GM11168 (cell line): Measurements from ENCODE around the gene DCAF10.

Experiments
- in situ Hi-C: fragments of 300-500 bp; cut with MboI; formaldehyde crosslinking; loops from one replicate; pipeline ENCODE4 v1.12.0; 2022; ENCODE audit warnings: low sequenced_read_pairs; ENCODE audit not compliant: unreplicated experiment

DCAF10 gene

GRCh38 chr9:37905776-37906175, 105.2 kb downstream of the DCAF10 start:
- in situ Hi-C loops = loop anchor here (25.0 kb wide), 1 partner anchor 457 kb away; no protein-coding TSS in a partner anchor

GRCh38 chr9:37906312-37907239, 106.0 kb downstream of the DCAF10 start:
- in situ Hi-C loops = loop anchor here (25.0 kb wide), 1 partner anchor 456 kb away; no protein-coding TSS in a partner anchor

DNA sequence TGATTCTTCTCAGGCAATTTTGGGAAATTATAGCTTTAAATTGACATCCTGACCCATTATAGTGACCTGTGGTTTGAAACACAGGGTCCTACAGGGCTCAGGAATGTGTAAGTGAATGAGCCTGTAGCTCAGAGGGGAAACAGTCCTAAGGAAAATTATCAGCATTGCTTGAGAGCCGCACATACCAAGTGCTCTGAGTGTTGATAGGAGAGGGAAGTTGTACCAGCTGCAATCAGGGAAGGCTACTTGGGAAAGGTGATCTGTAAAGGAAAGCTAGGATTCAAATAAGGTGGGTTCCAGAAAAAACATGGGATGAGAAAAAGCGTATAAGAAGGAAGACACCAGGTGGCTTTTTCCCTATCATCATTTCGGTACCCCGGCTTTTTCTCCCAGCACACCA, 107.7 kb downstream of the DCAF10 start:
- in situ Hi-C loops = loop anchor here (25.0 kb wide), 1 partner anchor 454 kb away; no protein-coding TSS in a partner anchor

GRCh38 chr9:37908698-37909186, 108.1 kb downstream of the DCAF10 start:
- in situ Hi-C loops = loop anchor here (25.0 kb wide), 1 partner anchor 454 kb away; no protein-coding TSS in a partner anchor

DNA sequence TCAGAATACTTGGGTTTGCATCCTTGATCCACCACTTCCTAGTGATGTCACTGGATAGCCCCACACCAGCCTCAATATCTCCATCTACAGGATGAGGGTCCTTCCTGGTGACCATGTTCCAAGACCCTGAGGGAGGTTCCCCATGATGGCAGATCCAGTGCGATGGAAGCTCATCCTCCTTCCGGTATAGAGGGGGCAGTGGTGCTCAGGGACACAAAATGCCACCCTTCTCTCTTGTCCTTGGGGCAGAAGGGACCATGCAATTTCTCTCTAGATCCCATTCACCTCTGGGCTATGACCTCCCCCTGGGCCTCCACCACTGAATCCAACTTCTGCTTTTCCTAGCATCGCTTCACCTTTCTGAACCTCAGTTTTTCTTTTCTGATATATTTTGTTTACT, 108.7 kb downstream of the DCAF10 start:
- in situ Hi-C loops = loop anchor here (25.0 kb wide), 1 partner anchor 453 kb away; no protein-coding TSS in a partner anchor

DNA sequence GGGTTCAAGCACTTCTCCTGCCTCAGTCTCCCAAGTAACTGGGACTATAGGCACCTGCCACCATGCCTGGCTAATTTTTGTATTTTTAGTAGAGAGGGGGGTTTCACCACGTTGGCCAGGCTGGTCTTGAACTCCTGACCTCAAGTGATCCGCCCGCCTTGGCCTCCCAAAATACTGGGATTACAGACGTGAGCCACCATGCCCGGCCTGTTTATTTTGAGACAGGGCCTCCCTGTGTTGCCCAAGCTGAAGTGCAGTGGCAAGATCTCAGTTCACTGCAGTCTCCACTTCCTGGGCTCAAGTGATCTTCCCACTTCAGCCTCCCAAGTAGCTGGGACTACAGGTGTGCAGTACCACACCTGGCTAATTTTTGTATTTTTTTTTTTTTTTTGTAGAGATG, 109.2 kb downstream of the DCAF10 start:
- in situ Hi-C loops = loop anchor here (25.0 kb wide), 1 partner anchor 452 kb away; no protein-coding TSS in a partner anchor

GRCh38 chr9:37910271-37910670, 109.7 kb downstream of the DCAF10 start:
- in situ Hi-C loops = loop anchor here (25.0 kb wide), 1 partner anchor 452 kb away; no protein-coding TSS in a partner anchor

- in situ Hi-C loops = loop anchor here (25.0 kb wide), 1 partner anchor 451 kb away; no protein-coding TSS in a partner anchor
Observed at GRCh38 chr9:37911271-37911681, 110.7 kb downstream of the DCAF10 start.

DNA sequence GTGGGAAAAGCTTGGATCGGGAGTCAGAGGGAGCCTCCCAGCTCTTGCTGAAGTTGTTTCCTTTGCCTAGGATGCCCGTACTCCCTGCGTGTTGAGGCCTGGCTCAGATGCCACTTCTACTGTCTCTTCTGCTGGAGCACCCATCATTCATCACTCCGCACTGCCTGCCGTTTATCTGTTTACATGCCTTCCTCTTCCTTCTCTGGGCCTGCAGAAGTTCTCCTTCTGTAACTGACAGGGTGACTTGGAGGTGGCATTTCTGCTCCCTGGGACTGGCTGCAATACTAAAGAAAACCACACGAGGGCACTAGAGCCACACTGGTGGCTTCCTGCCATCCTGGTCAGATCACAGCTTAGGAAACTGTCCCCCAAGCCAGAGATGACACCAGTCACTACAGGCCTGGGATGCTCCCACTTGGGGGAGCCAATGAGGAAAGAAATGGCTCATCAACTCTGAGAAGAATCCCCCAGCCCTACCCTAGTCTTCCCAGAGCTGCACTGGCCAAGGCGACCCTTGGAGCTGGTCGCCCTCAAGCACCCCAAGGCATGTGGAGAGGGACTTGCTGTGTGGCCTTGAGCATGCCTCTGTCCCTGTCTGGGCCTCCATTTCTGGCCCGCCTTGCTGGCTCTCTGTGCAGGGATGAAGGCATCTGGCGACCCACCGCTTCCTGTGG, 113.0 kb downstream of the DCAF10 start:
- in situ Hi-C loops = loop anchor here (25.0 kb wide), 1 partner anchor 449 kb away; no protein-coding TSS in a partner anchor

GRCh38 chr9:37914154-37914551, 113.6 kb downstream of the DCAF10 start:
- in situ Hi-C loops = loop anchor here (25.0 kb wide), 1 partner anchor 448 kb away; no protein-coding TSS in a partner anchor

GRCh38 chr9:37914701-37915358, 114.2 kb downstream of the DCAF10 start:
- in situ Hi-C loops = loop anchor here (25.0 kb wide), 1 partner anchor 447 kb away; no protein-coding TSS in a partner anchor

- in situ Hi-C loops = loop anchor here (25.0 kb wide), 1 partner anchor 446 kb away; no protein-coding TSS in a partner anchor
Observed at GRCh38 chr9:37915911-37916470, 115.4 kb downstream of the DCAF10 start.

GRCh38 chr9:37916471-37917312, 116.1 kb downstream of the DCAF10 start:
- in situ Hi-C loops = loop anchor here (25.0 kb wide), 1 partner anchor 446 kb away; no protein-coding TSS in a partner anchor
